Colonic mucosa (tissue), 4 donors: ENCODE results near the gene TMEM145. TPM values are rescaled to one million over a fixed set of nuclear protein-coding genes. Genes with fewer than 3 reads are reported as not detected.

Experiments
- DNase-seq: peaks from one replicate; pipeline ENCODE4 v3.0.0-alpha.2; 2020
- H3K27ac ChIP-seq: fragments of 200-600 bp; one replicate; pipeline ENCODE4 v1.8.0; 2021
- H3K27me3 ChIP-seq: fragments of 200-600 bp; one replicate; pipeline ENCODE4 v1.8.0; 2021
- H3K36me3 ChIP-seq: fragments of 200-600 bp; one replicate; pipeline ENCODE4 v1.8.0; 2021
- H3K4me1 ChIP-seq: fragments of 200-600 bp; one replicate; pipeline ENCODE4 v1.8.0; 2021; ENCODE audit warnings: mild to moderate bottlenecking
- H3K4me3 ChIP-seq: fragments of 200-600 bp; one replicate; pipeline ENCODE4 v1.8.0; 2021
- H3K9ac ChIP-seq, 2 donors: one replicate each; pipeline ENCODE4 v1.7.0; 2013; ENCODE audit warnings: control low read depth in 2 of 2, low read depth in 2 of 2, low read length in 2 of 2
- H3K9me3 ChIP-seq: fragments of 200-600 bp; one replicate; pipeline ENCODE4 v1.8.0; 2021
- intact Hi-C: fragments of 100-400 bp; cut with DNase I; formaldehyde crosslinking; loops from one replicate; pipeline ENCODE4 v1.14.1; 2022
- total RNA-seq, 2 donors: library from RNA; stranded (reverse); fragmentation: NEBNext Ultra II Directional in 1 of 2; extraction: Animal tissue kit (Norgen Biotek cat#: 25700) in 1 of 2; gene quantifications; one replicate each; pipeline ENCODE4 v1.2.1, GENCODE V29; 2021
- TF ChIP-seq, protein P1 (sequence below): fragments of 200-600 bp; IDR thresholded peaks from one replicate; pipeline ENCODE4 v1.8.0; 2022; ENCODE audit warnings: antibody characterized with exemption, mild to moderate bottlenecking
- donor health status: healthy.
- donor health status: DM: no; HTN: no; CAD: no.
- donor health status: DM: no; HTN: no; CAD: no.

Gene TMEM145
- total RNA-seq, 2 donors from 2014 or later, result 0.24 to 0.94 TPM

DNA sequence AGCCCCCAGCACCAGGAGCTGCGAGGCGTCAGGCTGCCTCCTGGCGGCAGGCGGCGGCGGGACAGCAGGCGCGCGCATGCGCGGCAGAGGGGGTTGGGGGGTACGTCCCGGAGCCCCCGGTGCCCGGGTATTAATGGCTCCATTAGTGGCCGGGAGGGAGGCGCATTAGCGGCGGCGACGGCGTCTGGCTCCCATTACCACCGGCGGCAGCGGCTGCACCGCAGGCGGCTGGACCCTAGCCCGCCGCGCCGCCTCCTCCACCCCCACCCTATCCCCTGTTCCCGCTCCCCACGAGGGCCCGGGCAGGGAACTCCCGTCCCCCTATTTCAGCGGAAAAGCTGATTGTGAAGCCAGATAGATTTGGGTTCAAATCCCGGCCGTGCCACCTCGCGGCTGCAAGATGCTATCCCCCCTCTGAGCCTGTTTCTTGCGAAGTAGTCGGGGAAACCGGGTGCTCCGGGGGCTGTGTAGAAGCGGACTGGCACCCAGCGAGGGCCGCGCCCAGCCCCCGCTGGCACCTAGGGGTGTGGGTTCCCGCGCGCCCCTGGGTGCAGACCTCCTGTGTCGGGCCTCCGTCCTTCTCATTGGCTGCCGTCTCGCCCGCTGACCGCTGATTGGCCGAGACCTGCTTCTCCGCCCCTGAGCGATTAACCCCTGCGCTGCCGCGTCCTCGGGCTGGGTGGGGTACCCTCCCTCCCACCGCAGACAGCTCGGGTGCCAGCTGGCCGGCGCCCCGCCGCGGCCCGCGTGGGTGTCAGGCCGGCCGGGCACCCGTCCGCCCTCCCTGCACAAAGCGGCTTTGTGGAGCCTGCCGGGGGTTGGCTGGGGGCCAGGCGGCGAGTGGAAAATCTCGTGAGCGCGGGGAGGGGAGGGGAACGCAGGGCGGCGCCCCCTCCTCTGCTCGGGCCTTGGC, 33.0 kb upstream of the TMEM145 start:
- peaks cover 34% of the 10 kb centered on the region for H3K4me1 ChIP-seq
- H3K27me3 ChIP-seq, result no peaks in the 10 kb centered on the region
- H3K4me3 ChIP-seq, result peak overlapping the region; percentile 73
- no peaks in the 10 kb centered on the region for H3K36me3 ChIP-seq
- peak overlapping the region; percentile 80 to 81 for H3K9ac ChIP-seq
- peak overlapping the region; percentile 92 for H3K27ac ChIP-seq
- intact Hi-C loops, result loop anchor here (2.0 kb wide), 1 partner anchor 33 kb away; no protein-coding TSS in a partner anchor
- TF ChIP-seq, protein P1, sequence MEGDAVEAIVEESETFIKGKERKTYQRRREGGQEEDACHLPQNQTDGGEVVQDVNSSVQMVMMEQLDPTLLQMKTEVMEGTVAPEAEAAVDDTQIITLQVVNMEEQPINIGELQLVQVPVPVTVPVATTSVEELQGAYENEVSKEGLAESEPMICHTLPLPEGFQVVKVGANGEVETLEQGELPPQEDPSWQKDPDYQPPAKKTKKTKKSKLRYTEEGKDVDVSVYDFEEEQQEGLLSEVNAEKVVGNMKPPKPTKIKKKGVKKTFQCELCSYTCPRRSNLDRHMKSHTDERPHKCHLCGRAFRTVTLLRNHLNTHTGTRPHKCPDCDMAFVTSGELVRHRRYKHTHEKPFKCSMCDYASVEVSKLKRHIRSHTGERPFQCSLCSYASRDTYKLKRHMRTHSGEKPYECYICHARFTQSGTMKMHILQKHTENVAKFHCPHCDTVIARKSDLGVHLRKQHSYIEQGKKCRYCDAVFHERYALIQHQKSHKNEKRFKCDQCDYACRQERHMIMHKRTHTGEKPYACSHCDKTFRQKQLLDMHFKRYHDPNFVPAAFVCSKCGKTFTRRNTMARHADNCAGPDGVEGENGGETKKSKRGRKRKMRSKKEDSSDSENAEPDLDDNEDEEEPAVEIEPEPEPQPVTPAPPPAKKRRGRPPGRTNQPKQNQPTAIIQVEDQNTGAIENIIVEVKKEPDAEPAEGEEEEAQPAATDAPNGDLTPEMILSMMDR, result peak; percentile 82
- peak; percentile 94 for DNase-seq
- no peaks in the 10 kb centered on the region for H3K9me3 ChIP-seq

DNA sequence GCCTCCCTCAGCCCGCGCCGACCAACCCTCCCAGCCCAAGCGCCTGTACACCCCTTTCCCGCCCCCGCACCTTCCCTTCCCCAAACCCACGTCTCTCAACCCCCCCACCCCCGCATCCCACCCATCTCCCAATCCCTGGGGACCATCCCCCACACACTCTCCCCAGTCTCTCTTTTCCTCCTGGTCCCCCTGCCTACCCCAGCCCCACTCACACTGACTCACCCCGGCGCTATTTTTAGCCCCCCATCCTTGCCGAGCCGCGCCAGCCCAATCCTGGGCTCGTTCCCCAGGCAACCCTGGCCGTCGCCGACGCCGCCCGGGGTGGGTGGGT, 32.3 kb upstream of the TMEM145 start:
- Histone ChIP-seq H3K9ac (peak overlapping the region; percentile 80 to 81), H3K36me3 (no peaks in the 10 kb centered on the region), H3K9me3 (no peaks in the 10 kb centered on the region), H3K4me1 (peaks cover 40% of the 10 kb centered on the region), H3K4me3 (peak overlapping the region; percentile 73), H3K27ac (peak overlapping the region; percentile 92), H3K27me3 (no peaks in the 10 kb centered on the region)
- peak; percentile 52 for DNase-seq
- TF ChIP-seq, protein P1, result no peak
- intact Hi-C loops, result no loop called here

- peak overlapping the region; percentile 73 for H3K4me3 ChIP-seq
- intact Hi-C loops, result no loop called here
- H3K9me3 ChIP-seq, result no peaks in the 10 kb centered on the region
- H3K4me1 ChIP-seq, result peaks cover 42% of the 10 kb centered on the region
- no peaks in the 10 kb centered on the region for H3K27me3 ChIP-seq
- no peaks in the 10 kb centered on the region for H3K36me3 ChIP-seq
- peak overlapping the region; percentile 92 for H3K27ac ChIP-seq
- TF ChIP-seq, protein P1, result no peak
- peak; percentile 62 for DNase-seq
- H3K9ac ChIP-seq, result peak overlapping the region; percentile 66 to 80
Observed at GRCh38 chr19:42281146-42281826, 31.8 kb upstream of the TMEM145 start.

DNA sequence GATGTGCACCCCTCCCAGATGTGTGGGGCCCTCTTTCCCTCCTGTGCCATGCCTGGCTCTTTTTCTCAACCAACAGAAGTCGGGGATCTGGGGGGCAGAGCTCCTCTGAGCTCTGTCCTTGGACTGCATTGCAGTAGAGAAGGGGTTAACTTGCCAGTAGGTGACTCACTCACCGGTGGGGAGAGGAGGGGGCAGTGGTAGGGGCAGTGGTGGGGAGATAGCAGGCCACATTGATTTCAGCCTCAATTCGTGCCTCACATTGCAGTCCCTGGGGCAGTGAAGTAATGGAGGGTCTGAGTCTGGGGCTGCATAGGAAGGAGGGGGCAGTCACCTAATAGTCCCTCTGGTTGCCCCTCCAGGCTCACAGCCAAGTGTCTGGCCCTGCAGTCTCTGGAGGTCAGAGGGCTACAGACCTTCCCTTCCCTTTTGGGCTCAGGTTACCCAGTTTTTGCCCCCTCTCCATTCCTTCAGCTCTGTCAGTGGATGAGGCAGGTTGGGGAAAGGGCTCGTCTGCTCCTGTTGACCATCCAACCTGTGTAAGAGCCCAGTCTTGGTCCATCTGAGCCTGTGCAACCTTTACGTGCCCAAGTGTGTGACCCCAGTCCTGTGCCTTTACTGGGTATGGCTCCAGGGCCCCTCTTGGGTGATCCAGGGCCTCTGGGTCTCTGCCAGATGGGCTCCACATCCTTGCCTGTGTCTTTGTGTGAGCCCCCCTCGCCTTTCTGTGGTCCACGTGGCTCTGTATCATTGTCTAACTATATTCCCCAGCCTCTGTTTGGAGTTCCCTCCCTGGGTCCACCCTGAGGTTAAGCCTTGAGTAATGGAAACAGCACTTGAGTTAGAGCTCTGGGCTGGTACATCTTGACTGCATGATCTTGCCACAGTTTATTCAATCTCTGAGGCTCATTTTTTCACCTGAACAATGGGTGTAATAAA, 31.0 kb upstream of the TMEM145 start:
- TF ChIP-seq, protein P1, result no peak
- no peaks in the 10 kb centered on the region for H3K9me3 ChIP-seq
- H3K9ac ChIP-seq, result peak overlapping the region; percentile 38 to 43
- H3K27me3 ChIP-seq, result no peaks in the 10 kb centered on the region
- intact Hi-C loops, result no loop called here
- H3K36me3 ChIP-seq, result no peaks in the 10 kb centered on the region
- DNase-seq, result no peak
- peaks cover 42% of the 10 kb centered on the region for H3K4me1 ChIP-seq
- H3K27ac ChIP-seq, result peak overlapping the region; percentile 92
- H3K4me3 ChIP-seq, result no peak overlapping the region

- Histone ChIP-seq H3K27me3 (no peaks in the 10 kb centered on the region), H3K9ac (peak overlapping the region; percentile 68 to 87), H3K4me3 (no peak overlapping the region), H3K27ac (peak overlapping the region; percentile 92), H3K36me3 (no peaks in the 10 kb centered on the region), H3K4me1 (peaks cover 38% of the 10 kb centered on the region), H3K9me3 (no peaks in the 10 kb centered on the region)
- TF ChIP-seq, protein P1, result no peak
- no peak for DNase-seq
- intact Hi-C loops, result no loop called here
Observed at GRCh38 chr19:42282819-42283187, 30.3 kb upstream of the TMEM145 start.
